Heart left ventricle (tissue), 13 donors: Measurements from ENCODE around the gene HEMGN.

Experiments used
- POLR2A ChIP-seq, 2 donors: fragments of 450-650 bp; IDR thresholded peaks; one replicate each; pipeline ENCODE4 v1.6.1; 2017; ENCODE audit warnings: antibody characterized with exemption in 2 of 2, mild to moderate bottlenecking in 2 of 2, moderate library complexity in 2 of 2
- TF ChIP-seq, protein P1 (sequence below), 12 donors: fragments of 200-600 bp; sonication (generic) in 4 of 12; IDR thresholded peaks; one replicate each; pipeline versions ENCODE4 v1.5.0 to v1.8.0; 2018 to 2022; ENCODE audit warnings: antibody characterized with exemption in 12 of 12, mild to moderate bottlenecking in 5 of 12
- donor health status: ischemic (EF 13 %, LVEDD 7.1; RV severe dilation, severe dysfunction).
- donor health status: DM: no; HTN: yes; CAD: no.
- donor health status: DM: no; HTN: no; CAD: no.
- donor health status: ischemic (EF 25% LVEDD 6.9; RV normal size, moderate dysfunction).
- donor health status: ischemic (EF 25% LVEDD 5.7; RV mildly dilated, moderate dysfunction).
- donor health status: ischemic (EF 35%, LVEDD 5.7; RV mildly dilated, moderate dysfunction).
- donor health status: nonischemic (EF 11% LVEDD 7.7; RV severe dilation, severe dysfunction).
- donor health status: DM: yes; HTN: yes; CAD: no.
- donor health status: PGD.
- donor health status: ischemic (EF 29% LVEDD 5.4; RV normal size, mild dysfunction).
- donor health status: nonischemic (EF 23%, LVEDD 6.1; RV moderate dilation, normal function).

- no peak for TF ChIP-seq POLR2A (IDR thresholded peaks at IDR 0.05)
- TF ChIP-seq, protein P1, sequence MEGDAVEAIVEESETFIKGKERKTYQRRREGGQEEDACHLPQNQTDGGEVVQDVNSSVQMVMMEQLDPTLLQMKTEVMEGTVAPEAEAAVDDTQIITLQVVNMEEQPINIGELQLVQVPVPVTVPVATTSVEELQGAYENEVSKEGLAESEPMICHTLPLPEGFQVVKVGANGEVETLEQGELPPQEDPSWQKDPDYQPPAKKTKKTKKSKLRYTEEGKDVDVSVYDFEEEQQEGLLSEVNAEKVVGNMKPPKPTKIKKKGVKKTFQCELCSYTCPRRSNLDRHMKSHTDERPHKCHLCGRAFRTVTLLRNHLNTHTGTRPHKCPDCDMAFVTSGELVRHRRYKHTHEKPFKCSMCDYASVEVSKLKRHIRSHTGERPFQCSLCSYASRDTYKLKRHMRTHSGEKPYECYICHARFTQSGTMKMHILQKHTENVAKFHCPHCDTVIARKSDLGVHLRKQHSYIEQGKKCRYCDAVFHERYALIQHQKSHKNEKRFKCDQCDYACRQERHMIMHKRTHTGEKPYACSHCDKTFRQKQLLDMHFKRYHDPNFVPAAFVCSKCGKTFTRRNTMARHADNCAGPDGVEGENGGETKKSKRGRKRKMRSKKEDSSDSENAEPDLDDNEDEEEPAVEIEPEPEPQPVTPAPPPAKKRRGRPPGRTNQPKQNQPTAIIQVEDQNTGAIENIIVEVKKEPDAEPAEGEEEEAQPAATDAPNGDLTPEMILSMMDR (IDR thresholded peaks at IDR 0.05), result no peak
Measured at GRCh38 chr9:97979788-97980478, 42.0 kb upstream of the HEMGN start.
